HG02623 (cell line): ENCODE data around the gene AHRR.
"Not testable (repeated sequence)": the region's sequence is repeated elsewhere in the genome, so short reads cannot be mapped to it uniquely, and the experiment has no call there.

ENCODE experiments used
- ATAC-seq: cut with Tn5 transposase; IDR thresholded peaks from one replicate; pipeline ENCODE4 v1.9.1; 2021; ENCODE audit warnings: moderate library complexity; ENCODE audit not compliant: unreplicated experiment

AHRR gene

GRCh38 chr5:375921-376798, 54.6 kb downstream of the AHRR start:
- ATAC-seq: no peak

- ATAC-seq: no peak
These were observed 55.3 kb downstream of the AHRR start for GRCh38 chr5:376799-377325.

DNA sequence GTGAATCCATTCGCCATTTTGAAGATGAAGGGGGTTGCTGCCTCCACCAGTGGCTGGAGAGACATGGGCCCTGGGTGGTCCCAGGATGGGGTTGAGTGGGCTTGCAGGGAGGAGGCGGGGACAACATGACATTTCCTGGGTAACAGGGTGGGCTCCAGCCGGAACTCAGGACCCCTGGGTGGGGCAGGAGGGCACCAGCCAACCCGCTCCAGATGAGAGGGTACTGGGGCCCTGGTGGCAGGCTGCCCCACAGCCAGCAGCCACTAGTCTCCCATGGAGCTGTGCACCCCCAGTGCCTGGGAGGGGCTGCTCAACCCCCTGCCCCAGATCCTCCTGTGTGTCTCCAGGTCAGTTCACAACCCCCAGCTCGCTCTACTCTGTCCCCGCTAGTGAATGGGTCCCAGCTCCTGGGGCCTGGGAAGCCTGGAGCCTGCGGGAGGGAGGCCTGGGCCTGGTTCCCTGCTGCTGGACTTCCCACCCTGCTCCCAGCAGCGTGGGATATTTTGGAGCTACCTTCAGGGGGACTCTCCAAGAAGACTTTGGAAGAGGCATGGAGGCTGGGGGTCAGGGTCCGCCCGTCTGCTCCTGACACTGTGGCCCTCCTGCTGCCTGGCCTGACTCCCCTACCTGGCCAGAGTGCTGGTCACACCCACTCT, 55.9 kb downstream of the AHRR start:
- ATAC-seq: no peak

DNA sequence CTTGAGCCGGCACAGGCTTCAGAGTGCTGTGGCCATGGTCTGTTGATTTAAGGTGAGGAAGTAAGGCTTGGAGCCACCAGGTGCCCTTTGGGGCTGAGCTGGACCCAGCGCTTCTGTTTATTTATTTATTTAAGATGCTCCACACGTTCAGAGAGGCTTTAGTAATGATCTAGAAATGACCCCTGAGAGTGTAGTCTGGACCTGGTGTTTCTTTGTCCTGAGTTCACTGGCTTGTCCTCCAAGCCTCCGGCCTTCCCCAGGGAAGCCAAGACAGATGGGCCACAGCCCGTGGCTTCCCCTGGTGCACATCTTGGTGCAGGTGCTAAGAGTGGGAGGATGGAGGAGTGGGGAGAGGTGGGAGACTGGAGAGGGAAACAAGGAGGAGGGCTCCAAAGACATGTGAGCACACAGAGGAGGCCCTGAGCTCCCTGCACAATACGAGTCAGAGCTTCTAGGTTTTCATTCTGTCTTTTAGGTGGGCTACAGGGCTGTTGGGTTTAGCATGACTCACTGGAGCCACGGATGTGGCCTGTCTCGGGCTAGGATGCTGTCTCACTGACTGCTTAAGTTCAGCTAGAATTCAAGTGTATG, 56.9 kb downstream of the AHRR start:
- ATAC-seq: no peak

- no peak for ATAC-seq
These were observed 57.6 kb downstream of the AHRR start for GRCh38 chr5:378976-379742.

DNA sequence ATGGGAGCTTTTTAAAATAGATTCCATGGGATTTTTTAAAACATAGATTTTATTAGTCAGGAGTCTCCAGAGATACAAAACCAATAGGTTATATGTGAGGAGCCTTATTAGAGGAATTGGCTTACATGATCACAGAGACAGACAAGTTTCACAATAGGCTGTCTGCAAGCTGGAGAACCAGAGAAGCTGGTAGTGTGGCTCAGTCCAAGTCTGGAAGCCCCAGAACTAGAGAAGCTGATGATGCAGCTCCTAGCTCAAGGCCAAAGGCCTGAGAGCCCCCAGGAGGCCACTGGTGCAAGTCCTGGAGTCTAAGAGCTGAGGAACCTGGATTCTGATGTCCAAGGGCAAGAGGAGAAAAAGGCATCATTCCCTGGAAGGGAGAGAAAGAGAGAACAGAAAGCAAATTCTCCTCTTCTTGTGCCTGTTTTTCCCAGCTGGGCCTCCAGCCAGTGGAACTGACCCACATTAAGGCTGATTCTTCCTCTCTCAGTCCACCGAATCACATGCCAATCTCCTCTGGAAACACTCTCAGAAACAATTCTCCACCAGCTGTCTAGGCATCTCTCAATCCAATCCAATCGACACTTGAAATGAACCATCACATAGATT, 59.3 kb downstream of the AHRR start:
- ATAC-seq: no peak

- ATAC-seq: no peak
These were observed 61.6 kb downstream of the AHRR start for GRCh38 chr5:383066-383465.

GRCh38 chr5:383621-384020, 62.1 kb downstream of the AHRR start:
- ATAC-seq: no peak

DNA sequence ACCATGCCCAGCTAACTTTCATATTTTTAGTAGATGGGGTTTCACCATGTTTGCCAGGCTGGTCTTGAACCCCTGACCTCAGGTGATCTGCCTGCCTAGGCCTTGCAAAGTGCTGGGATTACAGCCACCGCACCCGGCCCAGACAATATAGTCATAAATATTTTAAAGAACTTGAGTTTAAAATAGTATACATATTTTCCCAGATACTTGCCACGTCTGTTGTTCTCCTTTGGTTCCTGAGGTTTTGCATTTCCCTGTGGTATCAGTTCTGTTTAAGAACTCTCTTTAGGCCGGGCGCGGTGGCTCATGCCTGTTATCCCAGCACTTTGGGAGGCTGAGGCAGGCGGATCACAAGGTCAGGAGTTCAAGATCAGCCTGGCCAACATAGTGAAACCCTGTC, 63.1 kb downstream of the AHRR start:
- not testable (repeated sequence) for ATAC-seq

- no peak for ATAC-seq
These were observed 63.8 kb downstream of the AHRR start for GRCh38 chr5:385321-385720.

DNA sequence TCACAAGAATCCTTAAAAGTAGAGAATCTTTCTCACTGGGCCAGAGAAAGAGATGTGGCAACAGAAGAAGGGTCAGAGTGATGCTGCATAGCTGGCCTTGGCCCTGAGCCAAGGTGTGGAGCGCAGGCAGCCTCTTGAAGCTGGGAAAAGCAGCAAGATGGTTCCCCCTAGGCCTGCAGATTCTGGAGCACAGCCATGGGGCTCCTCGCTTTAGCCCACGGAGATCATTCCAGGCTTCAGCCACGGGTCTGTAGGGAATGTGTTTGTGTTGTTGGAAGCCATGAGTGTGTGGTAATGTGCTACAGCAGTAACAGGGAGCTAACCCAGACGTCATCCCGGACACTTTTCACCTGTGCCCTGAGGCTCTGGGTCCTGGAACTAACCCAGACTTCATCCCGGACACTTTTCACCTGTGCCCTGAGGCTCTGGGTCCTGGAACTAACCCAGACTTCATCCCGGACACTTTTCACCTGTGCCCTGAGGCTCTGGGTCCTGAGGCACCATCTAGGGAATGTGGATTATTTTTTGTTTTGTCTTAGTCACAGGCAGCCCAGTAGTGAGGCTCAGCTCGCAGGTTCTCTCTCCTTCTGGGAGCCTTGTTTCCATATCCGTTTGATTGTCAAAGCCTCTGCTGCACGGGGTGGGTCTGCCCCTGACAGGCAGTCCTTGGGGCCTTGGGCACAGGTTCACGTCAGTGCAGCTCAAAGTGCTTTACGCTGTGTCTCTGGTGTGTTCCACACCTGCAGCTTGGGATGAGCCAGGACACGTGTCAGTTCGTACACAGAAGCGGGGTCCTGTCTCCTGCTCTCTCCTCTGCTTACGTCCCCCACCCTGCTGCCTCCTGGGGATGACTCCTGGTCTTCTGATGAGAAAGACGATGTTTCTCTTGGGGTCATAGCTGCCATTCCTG, 65.2 kb downstream of the AHRR start:
- ATAC-seq: no peak

GRCh38 chr5:387491-388265, 66.2 kb downstream of the AHRR start:
- ATAC-seq: no peak

- no peak for ATAC-seq
These were observed 67.0 kb downstream of the AHRR start for GRCh38 chr5:388266-389196.

- ATAC-seq: no peak
These were observed 67.8 kb downstream of the AHRR start for GRCh38 chr5:389197-389821.

DNA sequence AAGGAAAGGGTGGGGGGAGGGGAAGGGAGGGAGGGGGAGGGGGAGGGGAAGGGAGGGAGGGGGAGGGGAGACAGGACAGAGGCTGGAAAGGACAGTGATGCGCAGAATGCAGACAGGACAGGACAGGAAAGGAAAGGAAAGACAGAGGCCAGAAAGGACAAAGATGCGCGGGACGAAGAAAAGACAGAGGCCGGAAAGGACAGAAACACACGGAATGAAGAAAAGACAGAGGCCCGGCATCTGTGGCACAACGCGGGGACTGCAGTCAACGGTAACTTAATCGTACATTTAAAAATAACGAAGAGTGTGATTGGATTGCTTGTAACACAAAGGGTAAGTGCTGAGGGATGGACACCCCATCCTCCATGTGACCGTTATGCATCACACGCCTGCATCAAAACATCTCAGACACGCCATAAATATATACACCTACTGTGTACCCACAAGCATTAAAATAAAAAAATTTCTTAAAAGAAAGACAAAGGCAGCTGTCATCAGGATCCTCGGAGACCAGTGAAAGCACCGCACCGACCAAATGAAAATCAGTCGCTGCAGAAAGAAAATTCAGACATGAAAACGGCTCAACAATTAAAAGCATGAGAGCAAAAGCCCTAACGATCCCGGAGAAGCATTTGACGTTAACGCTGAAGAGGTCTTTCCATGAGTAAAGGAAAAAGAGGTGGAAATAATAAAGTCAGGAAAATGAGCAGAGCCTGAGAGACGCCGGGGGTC, 68.5 kb downstream of the AHRR start:
- ATAC-seq: no peak

GRCh38 chr5:390623-391491, 69.3 kb downstream of the AHRR start:
- no peak for ATAC-seq
